Liver (tissue), 3 donors: Measurements from ENCODE around the gene KSR1.
A peak's percentile ranks its signal among the peaks of the same experiment; 100 is the strongest.

ENCODE experiments used
- ATF3 ChIP-seq: IDR thresholded peaks from 2 replicates; pipeline ENCODE4 v1.6.1; 2016; ENCODE audit warnings: antibody characterized with exemption
- CTCF ChIP-seq: fragments of 150-350 bp; IDR thresholded peaks from 2 replicates; pipeline ENCODE4 v1.5.1; 2017; ENCODE audit warnings: improper control_type of control experiment, low read depth, low read length; ENCODE audit not compliant: missing input control
- EGR1 ChIP-seq, 2 donors: IDR thresholded peaks; 2 replicates each; pipeline ENCODE4 v1.6.1; 2016 to 2018; ENCODE audit warnings: antibody characterized with exemption in 2 of 2, low read depth in 2 of 2
- FOXA1 ChIP-seq: IDR thresholded peaks from 2 replicates; pipeline ENCODE4 v1.6.1; 2016; ENCODE audit warnings: antibody characterized with exemption
- GABPA ChIP-seq, 2 donors: IDR thresholded peaks in 1 of 2; conservative IDR thresholded peaks in 1 of 2; 2 replicates each; pipeline ENCODE4 v1.6.1; 2016; ENCODE audit warnings: antibody characterized with exemption in 2 of 2, mild to moderate bottlenecking in 1 of 2, moderate library complexity in 1 of 2
- HNF4A ChIP-seq, 2 donors: conservative IDR thresholded peaks; 2 replicates each; pipeline ENCODE4 v1.6.1; 2016; ENCODE audit warnings: antibody characterized with exemption in 2 of 2, mild to moderate bottlenecking in 2 of 2
- JUND ChIP-seq, 2 donors: IDR thresholded peaks; 2 replicates each; pipeline ENCODE4 v1.6.1; 2016; ENCODE audit warnings: antibody characterized with exemption in 2 of 2
- MAX ChIP-seq: IDR thresholded peaks from 2 replicates; pipeline ENCODE4 v1.6.1; 2016; ENCODE audit warnings: antibody characterized with exemption
- RAD21 ChIP-seq, 2 donors: IDR thresholded peaks; 2 replicates each; pipeline ENCODE4 v1.6.1; 2016; ENCODE audit warnings: antibody characterized with exemption in 2 of 2, mild to moderate bottlenecking in 2 of 2
- REST ChIP-seq: IDR thresholded peaks from 2 replicates; pipeline ENCODE4 v1.6.1; 2016; ENCODE audit warnings: antibody characterized with exemption, mild to moderate bottlenecking
- SP1 ChIP-seq: IDR thresholded peaks from 2 replicates; pipeline ENCODE4 v1.6.1; 2018; ENCODE audit warnings: antibody characterized with exemption, mild to moderate bottlenecking
- TAF1 ChIP-seq: conservative IDR thresholded peaks from 2 replicates; pipeline ENCODE4 v1.6.1; 2016; ENCODE audit warnings: antibody characterized with exemption, mild to moderate bottlenecking
- YY1 ChIP-seq: IDR thresholded peaks from 2 replicates; pipeline ENCODE4 v1.6.1; 2016; ENCODE audit warnings: antibody characterized with exemption, mild to moderate bottlenecking
- donor health status: healthy.
- donor health status: healthy.

GRCh38 chr17:27558842-27559505, 102.7 kb downstream of the KSR1 start:
- TF ChIP-seq CTCF (no peak), YY1 (no peak), REST (no peak), JUND (IDR thresholded peaks at IDR 0.05) (peak in 1 of 2 donors; percentile 8), GABPA (IDR thresholded peaks at IDR 0.05 in 1 of 2, conservative IDR thresholded peaks at IDR 0.05 in 1 of 2) (no peak), MAX (peak; percentile 45), TAF1 (no peak), RAD21 (IDR thresholded peaks at IDR 0.05) (peak; percentile 13 to 25), FOXA1 (no peak), SP1 (peak; percentile 67), HNF4A (conservative IDR thresholded peaks at IDR 0.05) (peak; percentile 75 to 82), EGR1 (IDR thresholded peaks at IDR 0.05; ENCODE audit: low read depth in 2 of 2) (no peak), ATF3 (no peak)
